ENCODE measurements around the gene CFDP1. TPM values are rescaled to one million over a fixed set of nuclear protein-coding genes. Genes with fewer than 3 reads are reported as not detected.

Gene CFDP1
- total and polyA plus RNA-seq, 2 of the 13 experiments (the other 11 are each of a cell fraction or from before 2014, with no cell fraction given) = 78.6 to 153 TPM

GRCh38 chr16:75420987-75421819 is 12.1 kb downstream of the CFDP1 start (continued):
- no peak for TF ChIP-seq CREB1 (IDR thresholded peaks at IDR 0.05)
- no peak for TF ChIP-seq CREB1 (CRISPR knock-in tag; IDR thresholded peaks at IDR 0.05)
- no peak for TF ChIP-seq NFIB (CRISPR knock-in tag; IDR thresholded peaks at IDR 0.05; ENCODE audit: borderline replicate concordance)
- TF ChIP-seq GFI1 (CRISPR knock-in tag; IDR thresholded peaks at IDR 0.05; ENCODE audit: borderline replicate concordance) = no peak
- TF ChIP-seq ZNF574 (CRISPR knock-in tag; IDR thresholded peaks at IDR 0.05) = peak; percentile 43; the same call in 1 of the 2 replicates
- TF ChIP-seq NR2F1 (CRISPR knock-in tag; IDR thresholded peaks at IDR 0.05) = no peak
- TF ChIP-seq ZNF792 (CRISPR knock-in tag; IDR thresholded peaks at IDR 0.05) = peak; percentile 60; the same call in 1 of the 2 replicates
- TF ChIP-seq ZNF264 (CRISPR knock-in tag; IDR thresholded peaks at IDR 0.05) = no peak
- no peak for TF ChIP-seq PAX8 (CRISPR knock-in tag; IDR thresholded peaks at IDR 0.05; ENCODE audit: borderline replicate concordance)
- TF ChIP-seq GRHL1 (CRISPR knock-in tag; conservative IDR thresholded peaks at IDR 0.05) = no peak
- no peak for TF ChIP-seq ZNF709 (CRISPR knock-in tag; IDR thresholded peaks at IDR 0.05)
- TF ChIP-seq ZNF768 (CRISPR knock-in tag; IDR thresholded peaks at IDR 0.05) = no peak
- no peak for TF ChIP-seq ZNF337 (CRISPR knock-in tag; IDR thresholded peaks at IDR 0.05; ENCODE audit: borderline replicate concordance, low read depth)
- TF ChIP-seq YY1 (IDR thresholded peaks at IDR 0.05; ENCODE audit: insufficient read depth, insufficient replicate concordance, low read depth, low read length) = no peak
- peak; percentile 48; the same call in 1 of the 2 replicates for TF ChIP-seq SAP130 (CRISPR knock-in tag; IDR thresholded peaks at IDR 0.05; ENCODE audit: low read depth)
- TF ChIP-seq TEAD3 (CRISPR knock-in tag; optimal IDR thresholded peaks at IDR 0.05; ENCODE audit: borderline replicate concordance) = no peak
- no peak for TF ChIP-seq ETV6 (CRISPR knock-in tag; conservative IDR thresholded peaks at IDR 0.05)
- TF ChIP-seq ZNF234 (CRISPR knock-in tag; conservative IDR thresholded peaks at IDR 0.05) = no peak
- TF ChIP-seq MAFF (IDR thresholded peaks at IDR 0.05; ENCODE audit: low read depth, low read length) = no peak
- TF ChIP-seq PRDM4 (CRISPR knock-in tag; IDR thresholded peaks at IDR 0.05; ENCODE audit: borderline replicate concordance) = no peak

Measured in HepG2 (cell line).